ENCODE measurements around the gene SCG3.

SCG3 gene

DNA sequence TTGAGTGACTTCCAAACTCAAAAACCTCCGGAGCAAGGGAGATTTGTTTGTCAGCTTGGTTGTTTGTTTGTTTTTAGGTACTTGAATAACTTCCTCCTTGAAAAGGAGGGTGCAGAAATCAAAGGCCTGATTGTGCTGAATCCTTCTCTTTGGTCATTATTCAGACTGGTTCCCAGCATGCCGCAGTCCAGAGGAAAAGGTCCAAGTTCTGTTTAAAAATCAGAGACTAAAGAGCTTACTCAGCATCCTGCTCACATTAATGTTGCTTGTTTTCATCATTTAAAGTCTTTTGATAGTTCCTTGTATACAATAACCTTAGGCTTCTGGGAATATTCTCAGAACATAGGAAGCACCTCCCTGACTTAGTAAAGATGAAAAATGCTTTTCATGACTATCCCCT lies 982 bp upstream of the SCG3 start:
- DNase-seq: no peak

- no peak for DNase-seq
Observed at GRCh38 chr15:51687565-51687964, 6.3 kb downstream of the SCG3 start.

DNA sequence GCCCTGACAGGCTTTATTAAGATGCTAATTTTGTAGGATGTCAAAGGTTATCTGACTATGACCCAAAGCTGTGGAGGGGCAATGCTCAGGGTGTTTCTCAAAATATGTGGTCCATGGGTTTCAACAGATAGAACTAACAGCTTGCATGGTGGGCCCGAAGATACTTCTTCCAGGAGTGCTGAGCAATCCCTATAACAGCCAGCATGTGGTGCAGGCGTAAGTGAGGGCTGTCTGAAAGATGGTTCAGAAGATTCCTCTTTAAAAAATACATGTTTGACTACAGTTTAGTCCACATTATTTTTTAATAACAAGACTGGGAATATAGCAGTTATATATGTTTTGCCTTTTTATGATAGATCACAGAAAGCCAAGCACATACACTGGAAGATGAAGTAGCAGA lies 7.6 kb downstream of the SCG3 start:
- DNase-seq: no peak

DNA sequence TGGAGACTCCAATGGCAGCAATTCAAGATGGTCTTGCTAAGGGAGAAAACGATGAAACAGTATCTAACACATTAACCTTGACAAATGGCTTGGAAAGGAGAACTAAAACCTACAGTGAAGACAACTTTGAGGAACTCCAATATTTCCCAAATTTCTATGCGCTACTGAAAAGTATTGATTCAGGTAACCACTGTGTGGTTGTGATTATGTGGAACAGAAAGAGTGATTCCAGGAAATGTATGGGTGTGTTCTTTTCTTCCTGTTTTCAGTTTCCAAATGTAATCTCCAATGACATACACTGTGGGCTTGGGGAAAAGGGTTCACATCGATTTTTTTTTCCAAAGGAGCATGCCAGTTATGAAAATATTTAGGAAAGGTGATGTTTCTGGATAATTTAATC lies 10.9 kb downstream of the SCG3 start:
- DNase-seq: no peak

- DNase-seq: no peak
Observed at GRCh38 chr15:51696566-51696965, 15.3 kb downstream of the SCG3 start.

- DNase-seq: no peak
Observed at GRCh38 chr15:51697163-51697562, 15.9 kb downstream of the SCG3 start.

- DNase-seq: no peak
Observed at GRCh38 chr15:51699373-51699772, 18.1 kb downstream of the SCG3 start.

DNA sequence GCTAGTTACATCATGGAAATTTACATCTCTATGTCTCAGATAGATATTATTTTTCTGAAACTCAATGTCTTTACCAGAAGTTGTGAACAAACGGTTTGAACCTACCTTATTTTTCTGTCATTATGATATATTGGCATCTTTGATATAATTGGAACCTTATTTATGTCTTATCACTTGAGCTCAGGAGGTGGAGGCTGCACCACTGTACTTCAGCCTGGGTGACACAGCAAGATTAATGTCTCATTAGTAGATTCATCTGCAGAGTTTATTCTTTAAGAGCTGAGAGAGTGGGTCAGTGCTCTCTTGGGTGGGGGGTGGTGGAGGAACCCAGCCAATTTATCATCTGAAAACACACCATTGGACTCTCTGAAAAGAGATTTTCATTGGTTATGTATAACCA lies 21.4 kb downstream of the SCG3 start:
- no peak for DNase-seq

GRCh38 chr15:51706291-51706690 lies 25.0 kb downstream of the SCG3 start:
- DNase-seq: no peak

- no peak for DNase-seq
Observed at GRCh38 chr15:51706926-51707608, 25.8 kb downstream of the SCG3 start.

- DNase-seq: no peak
Observed at GRCh38 chr15:51708013-51708412, 26.7 kb downstream of the SCG3 start.

DNA sequence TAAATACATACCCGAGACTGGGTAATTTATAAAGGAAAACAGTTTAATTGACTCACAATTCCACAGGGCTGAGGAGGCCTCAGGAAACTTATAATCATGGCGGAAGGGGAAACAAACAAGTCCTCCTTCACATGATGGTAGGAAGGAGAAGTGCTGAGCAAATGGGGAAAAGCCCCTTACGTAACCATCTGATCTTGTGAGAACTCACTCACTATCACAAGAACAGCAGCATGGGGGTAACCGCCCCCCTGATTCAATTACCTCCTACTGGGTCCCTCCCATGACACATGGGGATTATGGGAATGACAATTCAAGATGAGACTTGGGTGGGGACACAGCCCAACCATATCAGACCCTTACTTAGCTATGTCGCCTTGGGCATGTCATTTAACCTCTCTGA lies 27.7 kb downstream of the SCG3 start:
- no peak for DNase-seq

GRCh38 chr15:51714162-51714561 lies 32.9 kb downstream of the SCG3 start:
- DNase-seq: no peak

DNA sequence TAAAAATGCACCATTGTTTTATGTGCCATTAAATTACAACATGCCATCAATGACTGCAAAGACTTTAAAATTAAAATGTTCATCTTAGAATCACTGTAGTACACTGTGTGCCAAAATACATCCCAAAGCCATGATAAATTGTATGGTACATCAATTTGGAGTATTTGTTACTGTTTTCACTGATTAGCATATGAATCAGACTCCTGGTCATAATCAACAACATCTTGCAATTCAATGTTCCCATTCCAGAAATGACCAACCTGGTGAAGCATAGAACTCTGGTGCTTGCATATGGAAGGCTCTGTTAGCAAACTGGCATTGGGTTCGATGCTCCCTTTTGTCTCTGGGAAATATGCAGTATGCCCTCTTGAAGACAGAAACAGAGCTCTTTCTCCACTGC lies 33.6 kb downstream of the SCG3 start:
- DNase-seq: no peak

GRCh38 chr15:51718219-51718618 lies 36.9 kb downstream of the SCG3 start:
- no peak for DNase-seq

- DNase-seq: no peak
Observed at GRCh38 chr15:51718746-51719145, 37.4 kb downstream of the SCG3 start.

DNA sequence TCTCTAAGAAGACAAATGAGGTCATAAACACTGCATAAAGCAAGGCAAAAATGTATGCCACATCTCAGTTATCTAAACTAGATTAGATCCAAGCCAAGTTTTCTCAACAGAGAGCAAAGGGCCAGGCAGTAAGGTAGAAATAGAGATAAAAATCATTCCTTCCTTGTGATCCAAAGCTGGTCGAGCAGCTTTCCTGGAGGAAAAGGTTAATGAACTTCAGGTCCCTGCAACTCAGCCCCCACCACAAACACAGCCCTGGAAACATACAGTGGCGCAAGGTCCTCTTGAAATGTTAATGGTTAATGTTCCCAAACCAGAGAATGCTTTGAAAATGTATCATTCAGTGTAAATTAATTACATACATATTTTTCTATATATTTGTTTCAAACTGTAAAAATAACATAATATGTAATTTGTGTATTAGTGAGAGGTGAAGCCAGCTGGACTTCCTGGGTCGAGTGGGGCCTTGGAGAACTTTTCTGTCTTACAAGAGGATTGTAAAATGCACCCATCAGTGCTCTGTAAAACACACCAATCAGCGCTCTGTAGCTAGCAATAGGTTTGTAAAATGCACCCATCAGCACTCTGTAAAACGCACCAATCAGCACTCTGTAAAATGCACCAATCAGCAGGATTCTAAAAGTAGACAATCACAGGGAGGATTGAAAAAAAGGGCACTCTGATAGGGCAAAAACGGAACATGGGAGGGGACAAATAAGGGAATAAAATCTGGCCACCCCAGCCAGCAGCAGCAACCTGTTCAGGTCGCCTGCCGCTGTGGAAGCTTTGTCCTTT lies 39.1 kb downstream of the SCG3 start:
- no peak for DNase-seq

GRCh38 chr15:51721199-51721960 lies 40.1 kb downstream of the SCG3 start:
- no peak for DNase-seq

- DNase-seq: no peak
Observed at GRCh38 chr15:51724199-51724598, 42.9 kb downstream of the SCG3 start.

DNA sequence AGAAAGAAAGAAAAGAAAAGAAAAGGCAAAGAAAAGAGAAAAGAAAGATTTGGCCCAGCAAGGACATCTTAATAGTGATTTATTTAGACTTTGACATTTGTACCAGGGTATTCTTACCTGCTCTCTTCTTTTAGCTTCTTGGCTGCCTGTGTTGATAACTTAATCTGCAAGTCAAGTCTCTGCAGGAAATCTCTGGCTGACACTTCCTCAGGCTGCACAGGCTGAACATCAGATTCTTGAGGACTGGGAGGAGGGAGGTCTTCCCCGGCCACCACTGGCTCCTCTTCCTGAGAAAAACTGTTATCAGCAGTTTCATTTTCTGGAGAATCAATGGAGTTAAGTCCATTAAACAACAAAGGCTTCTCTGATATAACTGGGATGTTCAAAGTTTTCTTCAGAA lies 43.4 kb downstream of the SCG3 start:
- no peak for DNase-seq

GRCh38 chr15:51726302-51727073 lies 45.2 kb downstream of the SCG3 start:
- no peak for DNase-seq

- no peak for DNase-seq
Observed at GRCh38 chr15:51727141-51727897, 46.0 kb downstream of the SCG3 start.
